HepG2 (cell line): ENCODE measurements around the gene ATXN7L3. TPM values are rescaled to one million over a fixed set of nuclear protein-coding genes. Genes with fewer than 3 reads are reported as not detected.

ENCODE experiments used
- CREB1 ChIP-seq, 2 experiments: fragments of 450-650 bp in 1 of 2; IDR thresholded peaks; 2 replicates each; pipeline ENCODE4 v1.6.1; 2016 to 2017; ENCODE audit warnings: control low read depth in 1 of 2, mild to moderate bottlenecking in 1 of 2, missing compliant biosample characterization in 1 of 2, missing genetic modification characterization in 1 of 2
- ELF1 ChIP-seq: sonication (generic); formaldehyde crosslinking; IDR thresholded peaks from 2 replicates; pipeline ENCODE4 v1.4.0; 2020; ENCODE audit warnings: missing genetic modification reagents
- ETV6 ChIP-seq: sonication (generic); formaldehyde crosslinking; conservative IDR thresholded peaks from 2 replicates; pipeline ENCODE4 v1.4.0; 2020; ENCODE audit warnings: missing genetic modification reagents
- FOXP1 ChIP-seq, 2 experiments: fragments of 450-650 bp in 1 of 2; IDR thresholded peaks; 2 replicates each; pipeline ENCODE4 v1.6.1; 2017 to 2018; ENCODE audit warnings: antibody characterized with exemption in 1 of 2
- HOXA7 ChIP-seq: sonication (generic); formaldehyde crosslinking; IDR thresholded peaks from 2 replicates; pipeline ENCODE4 v1.8.1; 2022; ENCODE audit warnings: mild to moderate bottlenecking, missing genetic modification reagents, moderate library complexity
- HOXA9 ChIP-seq: sonication (generic); formaldehyde crosslinking; IDR thresholded peaks from 2 replicates; pipeline ENCODE4 v1.8.1; 2022; ENCODE audit warnings: missing genetic modification reagents, mild to moderate bottlenecking, moderate library complexity, borderline replicate concordance
- MED1 ChIP-seq: sonication (generic); formaldehyde crosslinking; IDR thresholded peaks from 2 replicates; pipeline ENCODE4 v1.4.0; 2020; ENCODE audit warnings: missing genetic modification reagents
- NFE2L2 ChIP-seq: fragments of 150-350 bp; IDR thresholded peaks from 2 replicates; pipeline ENCODE4 v1.6.1; 2014; ENCODE audit warnings: low read length
- NFYB ChIP-seq: sonication (generic); formaldehyde crosslinking; IDR thresholded peaks from 2 replicates; pipeline ENCODE4 v1.4.0; 2020; ENCODE audit warnings: missing genetic modification reagents
- PHF8 ChIP-seq: sonication (generic); formaldehyde crosslinking; IDR thresholded peaks from 2 replicates; pipeline ENCODE4 v1.5.0; 2020; ENCODE audit warnings: missing genetic modification reagents
- SOX6 ChIP-seq, 2 experiments: fragments of 450-650 bp in 1 of 2; sonication (generic) in 1 of 2; formaldehyde crosslinking in 1 of 2; IDR thresholded peaks; 2 replicates each; pipeline versions ENCODE4 v1.4.0 to v1.6.1; 2017 to 2020; ENCODE audit warnings: antibody characterized with exemption in 1 of 2, mild to moderate bottlenecking in 1 of 2, missing genetic modification reagents in 1 of 2
- SRSF4 ChIP-seq: fragments of 200-400 bp; formaldehyde crosslinking; IDR thresholded peaks from one replicate; pipeline ENCODE4 v1.6.1; 2018; ENCODE audit warnings: mild to moderate bottlenecking, low read depth, low read length, moderate library complexity; ENCODE audit not compliant: poor library complexity, severe bottlenecking
- TEAD2 ChIP-seq: sonication (generic); formaldehyde crosslinking; IDR thresholded peaks from 2 replicates; pipeline ENCODE4 v1.9.0; 2021; ENCODE audit warnings: missing genetic modification reagents
- YEATS2 ChIP-seq: sonication (generic); formaldehyde crosslinking; IDR thresholded peaks from 2 replicates; pipeline ENCODE4 v1.4.0; 2020; ENCODE audit warnings: missing genetic modification reagents, borderline replicate concordance
- YY1 ChIP-seq: IDR thresholded peaks from 2 replicates; pipeline ENCODE4 v1.6.1; 2011; ENCODE audit warnings: low read length, low read depth, moderate library complexity, mild to moderate bottlenecking; ENCODE audit not compliant: insufficient read depth, insufficient replicate concordance
- ZNF605 ChIP-seq: sonication (generic); formaldehyde crosslinking; IDR thresholded peaks from 2 replicates; pipeline ENCODE4 v1.8.0; 2022; ENCODE audit warnings: mild to moderate bottlenecking, missing genetic modification reagents
- ZNF720 ChIP-seq: sonication (generic); formaldehyde crosslinking; IDR thresholded peaks from 2 replicates; pipeline ENCODE4 v1.4.0; 2020; ENCODE audit warnings: missing genetic modification reagents
- ZNF772 ChIP-seq: sonication (generic); formaldehyde crosslinking; IDR thresholded peaks from 2 replicates; pipeline ENCODE4 v1.5.0; 2020; ENCODE audit warnings: mild to moderate bottlenecking, missing genetic modification reagents
- ZSCAN12 ChIP-seq: sonication (generic); formaldehyde crosslinking; IDR thresholded peaks from 2 replicates; pipeline ENCODE4 v1.9.0; 2021; ENCODE audit warnings: mild to moderate bottlenecking, missing genetic modification reagents
- polyA plus RNA-seq, 8 experiments: library from polyadenylated mRNA; depleted of rRNA in 3 of 8; stranded (reverse) in 7 of 8; unstranded in 1 of 8; fragments of >200 nt; fragmentation: Illumina TruSeq in 4 of 8; extraction: Trizol in 4 of 8; gene quantifications; 2 replicates each; pipeline versions ENCODE4 v1.2.1 to v1.2.3, GENCODE V29; 2011 to 2016; ENCODE audit warnings: low read depth in 4 of 8, missing spikeins in 1 of 8, mixed read lengths in 1 of 8; ENCODE audit not compliant: insufficient read depth in 1 of 8
- total RNA-seq, 5 experiments: library from RNA; depleted of rRNA; stranded (reverse); fragments of >200 nt; fragmentation: Illumina TruSeq; extraction: Trizol; gene quantifications; 2 replicates each; pipeline ENCODE4 v1.2.3, GENCODE V29; 2016; ENCODE audit warnings: low read depth in 1 of 5
- TF ChIP-seq, protein P1 (sequence below): sonication (generic); formaldehyde crosslinking; IDR thresholded peaks from 2 replicates; pipeline ENCODE4 v1.8.1; 2023; ENCODE audit warnings: missing genetic modification reagents, inconsistent platforms, borderline replicate concordance
- TF ChIP-seq, protein P2 (sequence below): sonication (generic); formaldehyde crosslinking; IDR thresholded peaks from 2 replicates; pipeline ENCODE4 v1.4.0; 2020; ENCODE audit warnings: missing genetic modification reagents
- TF ChIP-seq, protein P3 (sequence below): sonication (generic); formaldehyde crosslinking; IDR thresholded peaks from 2 replicates; pipeline ENCODE4 v1.4.0; 2020; ENCODE audit warnings: missing genetic modification reagents

The ATXN7L3 gene
- total and polyA plus RNA-seq, 2 of the 13 experiments (the other 11 are each of a cell fraction or from before 2014, with no cell fraction given) = 44.5 to 59.1 TPM

DNA sequence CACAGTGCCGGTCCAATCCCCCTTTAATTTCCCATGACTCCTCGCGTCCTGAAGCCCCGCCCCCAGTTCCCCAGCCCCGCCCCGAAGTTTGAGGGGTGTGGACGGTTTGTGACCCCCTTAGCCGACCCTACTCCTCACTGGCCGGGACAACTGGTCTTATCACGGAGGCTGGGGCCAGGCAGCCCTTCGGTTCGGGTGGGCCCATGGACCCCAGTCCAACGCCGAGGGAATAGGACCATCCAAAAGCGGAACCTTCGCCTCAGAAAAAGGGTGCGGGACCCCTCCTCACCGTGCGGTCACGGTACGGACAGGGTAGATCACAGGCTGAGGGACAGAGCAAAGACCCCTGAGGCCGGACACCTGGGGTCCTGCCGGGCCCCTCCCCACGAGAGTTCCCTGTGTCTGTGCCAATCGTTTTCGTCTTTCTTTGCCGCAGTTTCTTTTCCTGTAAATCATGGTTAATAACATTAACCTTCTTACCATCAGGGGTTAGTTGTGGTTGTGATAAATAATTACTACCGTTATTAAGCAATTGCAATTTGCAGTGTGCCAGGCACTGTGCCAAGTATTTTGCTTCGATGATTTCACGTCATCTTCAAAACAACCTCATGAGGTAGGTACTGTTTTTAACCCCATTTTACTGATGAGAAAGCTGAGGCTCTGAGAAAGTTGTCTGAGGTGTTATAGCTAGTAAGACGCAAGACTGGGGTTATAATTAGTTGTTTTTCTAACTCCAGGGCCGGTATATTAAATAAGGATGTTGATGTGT lies 12.4 kb downstream of the ATXN7L3 start (continued):
- no peak for TF ChIP-seq ZNF772
- TF ChIP-seq, protein P1, sequence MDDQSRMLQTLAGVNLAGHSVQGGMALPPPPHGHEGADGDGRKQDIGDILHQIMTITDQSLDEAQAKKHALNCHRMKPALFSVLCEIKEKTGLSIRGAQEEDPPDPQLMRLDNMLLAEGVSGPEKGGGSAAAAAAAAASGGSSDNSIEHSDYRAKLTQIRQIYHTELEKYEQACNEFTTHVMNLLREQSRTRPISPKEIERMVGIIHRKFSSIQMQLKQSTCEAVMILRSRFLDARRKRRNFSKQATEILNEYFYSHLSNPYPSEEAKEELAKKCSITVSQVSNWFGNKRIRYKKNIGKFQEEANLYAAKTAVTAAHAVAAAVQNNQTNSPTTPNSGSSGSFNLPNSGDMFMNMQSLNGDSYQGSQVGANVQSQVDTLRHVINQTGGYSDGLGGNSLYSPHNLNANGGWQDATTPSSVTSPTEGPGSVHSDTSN (CRISPR knock-in tag) = no peak
- no peak for TF ChIP-seq YEATS2
- no peak for TF ChIP-seq HOXA7 (CRISPR knock-in tag)
- peak; percentile 73 for TF ChIP-seq PHF8 (CRISPR knock-in tag)
- TF ChIP-seq ZNF720 (CRISPR knock-in tag) = no peak
- TF ChIP-seq, protein P2, sequence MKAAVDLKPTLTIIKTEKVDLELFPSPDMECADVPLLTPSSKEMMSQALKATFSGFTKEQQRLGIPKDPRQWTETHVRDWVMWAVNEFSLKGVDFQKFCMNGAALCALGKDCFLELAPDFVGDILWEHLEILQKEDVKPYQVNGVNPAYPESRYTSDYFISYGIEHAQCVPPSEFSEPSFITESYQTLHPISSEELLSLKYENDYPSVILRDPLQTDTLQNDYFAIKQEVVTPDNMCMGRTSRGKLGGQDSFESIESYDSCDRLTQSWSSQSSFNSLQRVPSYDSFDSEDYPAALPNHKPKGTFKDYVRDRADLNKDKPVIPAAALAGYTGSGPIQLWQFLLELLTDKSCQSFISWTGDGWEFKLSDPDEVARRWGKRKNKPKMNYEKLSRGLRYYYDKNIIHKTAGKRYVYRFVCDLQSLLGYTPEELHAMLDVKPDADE (CRISPR knock-in tag) = no peak
- TF ChIP-seq, protein P3, sequence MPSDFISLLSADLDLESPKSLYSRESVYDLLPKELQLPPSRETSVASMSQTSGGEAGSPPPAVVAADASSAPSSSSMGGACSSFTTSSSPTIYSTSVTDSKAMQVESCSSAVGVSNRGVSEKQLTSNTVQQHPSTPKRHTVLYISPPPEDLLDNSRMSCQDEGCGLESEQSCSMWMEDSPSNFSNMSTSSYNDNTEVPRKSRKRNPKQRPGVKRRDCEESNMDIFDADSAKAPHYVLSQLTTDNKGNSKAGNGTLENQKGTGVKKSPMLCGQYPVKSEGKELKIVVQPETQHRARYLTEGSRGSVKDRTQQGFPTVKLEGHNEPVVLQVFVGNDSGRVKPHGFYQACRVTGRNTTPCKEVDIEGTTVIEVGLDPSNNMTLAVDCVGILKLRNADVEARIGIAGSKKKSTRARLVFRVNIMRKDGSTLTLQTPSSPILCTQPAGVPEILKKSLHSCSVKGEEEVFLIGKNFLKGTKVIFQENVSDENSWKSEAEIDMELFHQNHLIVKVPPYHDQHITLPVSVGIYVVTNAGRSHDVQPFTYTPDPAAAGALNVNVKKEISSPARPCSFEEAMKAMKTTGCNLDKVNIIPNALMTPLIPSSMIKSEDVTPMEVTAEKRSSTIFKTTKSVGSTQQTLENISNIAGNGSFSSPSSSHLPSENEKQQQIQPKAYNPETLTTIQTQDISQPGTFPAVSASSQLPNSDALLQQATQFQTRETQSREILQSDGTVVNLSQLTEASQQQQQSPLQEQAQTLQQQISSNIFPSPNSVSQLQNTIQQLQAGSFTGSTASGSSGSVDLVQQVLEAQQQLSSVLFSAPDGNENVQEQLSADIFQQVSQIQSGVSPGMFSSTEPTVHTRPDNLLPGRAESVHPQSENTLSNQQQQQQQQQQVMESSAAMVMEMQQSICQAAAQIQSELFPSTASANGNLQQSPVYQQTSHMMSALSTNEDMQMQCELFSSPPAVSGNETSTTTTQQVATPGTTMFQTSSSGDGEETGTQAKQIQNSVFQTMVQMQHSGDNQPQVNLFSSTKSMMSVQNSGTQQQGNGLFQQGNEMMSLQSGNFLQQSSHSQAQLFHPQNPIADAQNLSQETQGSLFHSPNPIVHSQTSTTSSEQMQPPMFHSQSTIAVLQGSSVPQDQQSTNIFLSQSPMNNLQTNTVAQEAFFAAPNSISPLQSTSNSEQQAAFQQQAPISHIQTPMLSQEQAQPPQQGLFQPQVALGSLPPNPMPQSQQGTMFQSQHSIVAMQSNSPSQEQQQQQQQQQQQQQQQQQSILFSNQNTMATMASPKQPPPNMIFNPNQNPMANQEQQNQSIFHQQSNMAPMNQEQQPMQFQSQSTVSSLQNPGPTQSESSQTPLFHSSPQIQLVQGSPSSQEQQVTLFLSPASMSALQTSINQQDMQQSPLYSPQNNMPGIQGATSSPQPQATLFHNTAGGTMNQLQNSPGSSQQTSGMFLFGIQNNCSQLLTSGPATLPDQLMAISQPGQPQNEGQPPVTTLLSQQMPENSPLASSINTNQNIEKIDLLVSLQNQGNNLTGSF (CRISPR knock-in tag) = no peak; the same call in 1 of the 2 replicates
- TF ChIP-seq SRSF4 = no peak
- no peak for TF ChIP-seq MED1
- no peak for TF ChIP-seq ETV6 (CRISPR knock-in tag)
- TF ChIP-seq FOXP1 (IDR thresholded peaks at IDR 0.05) = no peak
- no peak for TF ChIP-seq FOXP1 (CRISPR knock-in tag; IDR thresholded peaks at IDR 0.05)
- no peak for TF ChIP-seq SOX6 (IDR thresholded peaks at IDR 0.05)
- no peak for TF ChIP-seq SOX6 (CRISPR knock-in tag; IDR thresholded peaks at IDR 0.05)
- TF ChIP-seq ELF1 (CRISPR knock-in tag) = no peak
- TF ChIP-seq ZNF605 (CRISPR knock-in tag) = no peak
- no peak for TF ChIP-seq NFYB (CRISPR knock-in tag)
- TF ChIP-seq TEAD2 (CRISPR knock-in tag) = no peak
- no peak for TF ChIP-seq HOXA9 (CRISPR knock-in tag)
- peak; percentile 7 for TF ChIP-seq YY1
- no peak for TF ChIP-seq ZSCAN12 (CRISPR knock-in tag)
- no peak for TF ChIP-seq NFE2L2
- TF ChIP-seq CREB1 (IDR thresholded peaks at IDR 0.05) = no peak
- TF ChIP-seq CREB1 (CRISPR knock-in tag; IDR thresholded peaks at IDR 0.05) = no peak
